HG03045 (cell line): ENCODE measurements around the gene ATAD3C.
"Not testable (repeated sequence)": the region's sequence is repeated elsewhere in the genome, so short reads cannot be mapped to it uniquely, and the experiment has no call there.

Experiments
- ATAC-seq: cut with Tn5 transposase; IDR thresholded peaks from one replicate; pipeline ENCODE4 v1.9.1; 2021; ENCODE audit warnings: mild to moderate bottlenecking, moderate library complexity; ENCODE audit not compliant: unreplicated experiment

Gene ATAD3C

DNA sequence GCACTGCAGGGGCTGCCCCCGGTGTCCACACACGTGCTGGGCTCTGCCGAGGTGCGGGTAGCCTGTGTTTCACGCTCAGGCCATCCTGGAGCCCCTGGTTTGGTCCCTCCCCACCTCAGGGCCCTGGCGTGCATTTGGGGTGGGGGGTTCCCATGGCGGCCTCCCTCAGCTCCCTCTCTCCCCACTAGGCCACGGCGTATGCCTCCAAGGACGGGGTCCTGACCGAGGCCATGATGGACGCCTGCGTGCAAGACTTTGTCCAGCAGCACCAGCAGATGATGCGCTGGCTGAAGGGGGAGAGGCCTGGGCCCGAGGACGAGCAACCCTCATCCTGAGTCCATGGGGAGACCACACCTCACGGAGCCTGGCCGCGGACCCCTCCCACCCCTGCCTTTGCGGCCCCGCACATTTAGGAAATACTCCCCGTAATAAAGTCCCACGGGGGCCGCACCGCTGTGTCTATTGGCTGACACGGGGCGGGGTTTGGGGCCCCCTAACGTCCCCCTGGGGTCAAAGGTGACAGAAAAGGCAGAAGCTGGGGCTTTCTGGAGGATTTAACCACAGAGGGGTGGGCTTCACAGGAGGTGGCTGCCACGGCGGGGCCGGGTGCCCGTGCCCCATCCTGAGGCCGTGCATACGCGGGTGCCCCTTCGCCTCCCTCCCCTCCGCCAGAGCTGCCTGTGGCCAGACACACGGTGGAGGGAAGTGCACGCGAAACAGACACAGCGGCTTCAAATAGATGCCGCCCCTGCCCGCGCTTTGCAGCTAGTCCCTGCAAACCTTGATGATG is 18.9 kb downstream of the ATAD3C start:
- not testable (repeated sequence) for ATAC-seq

DNA sequence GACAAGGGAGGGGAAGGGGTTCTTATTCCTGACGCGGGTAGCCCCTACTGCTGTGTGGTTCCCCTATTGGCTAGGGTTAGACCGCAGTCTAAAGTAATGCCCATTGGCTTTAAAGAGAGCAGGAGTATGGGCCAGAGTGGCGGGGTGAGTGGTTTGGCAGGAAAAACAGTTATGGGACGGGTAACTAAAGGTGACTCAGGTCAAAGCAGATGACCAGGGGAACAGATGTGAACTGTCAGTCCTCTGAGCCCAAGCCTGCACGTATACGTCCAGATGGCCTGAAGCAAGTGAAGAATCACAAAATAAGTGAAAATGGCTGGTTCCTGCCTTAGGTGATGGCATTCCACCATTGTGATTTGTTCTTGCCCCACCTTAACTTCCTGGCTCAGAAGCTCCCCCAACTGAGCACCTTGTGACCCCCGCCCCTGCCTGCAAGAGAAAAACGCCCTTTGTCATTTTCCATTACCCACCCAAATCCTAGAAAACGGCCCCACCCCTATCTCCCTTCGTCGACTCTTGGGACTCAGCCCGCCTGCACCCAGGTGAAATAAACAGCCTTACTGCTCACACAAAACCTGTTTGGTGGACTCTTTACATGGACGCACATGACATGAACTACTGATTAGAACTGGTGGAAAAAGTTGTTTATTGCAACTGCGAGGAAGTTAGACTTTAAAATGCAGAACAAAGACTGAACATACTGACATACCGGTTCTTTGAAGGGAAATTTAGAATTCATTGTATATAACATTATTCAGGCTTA is 21.3 kb downstream of the ATAD3C start:
- no peak for ATAC-seq

DNA sequence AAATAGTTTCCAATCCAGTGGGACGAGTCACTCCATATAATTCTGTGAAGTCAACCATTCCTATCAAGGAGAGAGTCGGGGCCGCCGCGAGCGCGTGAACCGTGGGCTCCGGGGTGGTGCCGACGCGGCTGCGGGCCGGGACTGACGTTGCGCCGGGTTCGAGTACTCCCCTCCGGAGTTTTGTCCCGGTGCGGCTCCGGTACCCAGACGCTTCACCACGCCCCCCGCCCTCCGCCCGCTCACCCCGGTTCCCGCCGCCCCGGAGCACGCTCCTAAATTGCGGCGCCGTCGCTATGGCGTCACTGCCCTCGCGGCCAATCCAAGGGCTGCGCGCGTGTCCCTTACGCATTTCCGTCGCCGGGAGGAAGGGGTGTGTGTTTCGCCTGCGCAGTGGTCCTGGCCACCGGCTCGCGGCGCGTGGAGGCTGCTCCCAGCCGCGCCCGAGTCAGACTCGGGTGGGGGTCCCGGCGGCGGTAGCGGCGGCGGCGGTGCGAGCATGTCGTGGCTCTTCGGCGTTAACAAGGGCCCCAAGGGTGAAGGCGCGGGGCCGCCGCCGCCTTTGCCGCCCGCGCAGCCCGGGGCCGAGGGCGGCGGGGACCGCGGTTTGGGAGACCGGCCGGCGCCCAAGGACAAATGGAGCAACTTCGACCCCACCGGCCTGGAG is 22.0 kb downstream of the ATAD3C start, which contains the start of gene ATAD3B:
Gene ATAD3B (plus strand): TSS at position 377 of the 664 bp plus-strand sequence. CDS start 120 bp downstream, at position 497.
- ATAC-seq: peak; percentile 86

DNA sequence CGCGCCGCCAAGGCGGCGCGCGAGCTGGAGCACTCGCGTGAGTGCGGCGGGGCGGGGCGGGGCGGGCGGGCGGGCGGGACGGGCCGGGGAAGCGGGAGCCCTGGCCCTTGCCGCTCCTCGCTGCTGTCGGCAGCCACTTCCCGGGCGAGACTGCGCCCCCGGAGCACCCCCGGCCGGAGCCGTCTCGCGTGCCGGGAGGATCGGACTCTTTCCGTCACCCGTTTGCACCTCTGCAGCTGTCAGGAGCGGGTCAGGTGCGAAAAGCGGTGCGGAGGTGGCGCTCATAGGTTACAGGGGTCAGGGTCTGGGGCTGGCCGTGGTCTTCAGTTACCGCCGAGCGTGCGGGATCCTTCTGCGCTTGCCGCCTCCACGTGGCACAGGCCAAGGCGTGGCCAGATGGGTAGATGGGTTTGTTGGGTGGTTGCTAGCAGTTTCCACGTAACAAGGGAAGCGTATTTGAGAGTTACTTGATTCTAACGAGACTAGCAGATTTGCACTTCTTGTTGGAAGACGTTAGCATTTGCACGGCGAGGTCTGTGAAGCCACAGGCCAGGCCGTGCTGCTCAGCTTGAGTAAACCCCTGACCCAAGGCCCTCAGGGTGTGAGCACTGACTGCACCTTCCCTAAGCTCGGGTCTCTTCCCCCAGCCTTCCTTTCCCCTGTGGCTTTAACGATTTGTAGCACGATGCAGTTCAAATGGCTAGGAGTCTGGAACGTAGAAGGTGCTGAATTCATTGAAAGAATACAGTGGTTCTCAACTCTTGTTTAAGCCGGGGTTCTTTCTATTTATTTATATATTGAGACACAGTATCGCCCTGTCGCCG is 22.8 kb downstream of the ATAD3C start:
- not testable (repeated sequence) for ATAC-seq

DNA sequence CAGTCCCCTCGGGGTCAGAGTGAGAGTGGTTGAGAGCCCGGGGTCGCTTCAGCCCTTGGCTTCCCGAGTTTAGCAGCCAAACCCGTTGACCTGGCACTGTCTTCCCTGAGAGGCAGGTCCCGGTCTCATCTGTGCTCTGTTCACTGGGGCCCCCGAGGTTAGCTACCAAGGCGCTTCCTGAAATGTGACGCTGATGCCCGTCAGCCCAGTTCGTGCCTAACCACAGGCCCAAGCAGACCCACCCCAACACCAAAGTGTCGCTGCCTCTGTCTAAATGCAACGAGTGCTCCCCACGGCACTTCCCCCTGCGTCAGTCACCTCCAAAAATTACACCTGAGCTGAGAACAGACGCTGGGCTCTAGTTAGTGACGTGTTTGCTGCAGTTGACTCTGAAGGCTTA is 26.5 kb downstream of the ATAD3C start:
- ATAC-seq: not testable (repeated sequence)

DNA sequence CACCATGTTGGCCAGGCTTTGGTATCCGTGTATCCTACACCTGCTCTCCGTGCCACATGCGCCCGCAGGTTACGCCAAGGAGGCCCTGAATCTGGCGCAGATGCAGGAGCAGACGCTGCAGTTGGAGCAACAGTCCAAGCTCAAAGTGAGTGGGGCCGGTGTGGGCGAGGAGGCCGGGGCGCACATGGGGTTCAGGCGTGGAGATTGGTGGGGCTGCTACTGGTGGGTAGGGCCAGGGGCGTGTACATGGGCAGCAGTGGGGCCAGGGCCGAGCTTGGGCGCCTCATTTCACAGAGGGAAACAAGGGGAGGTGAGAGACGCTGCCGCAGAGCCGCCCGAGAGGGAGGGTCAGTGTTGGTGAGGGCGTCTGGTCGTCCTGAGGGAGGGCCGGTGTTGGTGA is 27.7 kb downstream of the ATAD3C start:
- no peak for ATAC-seq

DNA sequence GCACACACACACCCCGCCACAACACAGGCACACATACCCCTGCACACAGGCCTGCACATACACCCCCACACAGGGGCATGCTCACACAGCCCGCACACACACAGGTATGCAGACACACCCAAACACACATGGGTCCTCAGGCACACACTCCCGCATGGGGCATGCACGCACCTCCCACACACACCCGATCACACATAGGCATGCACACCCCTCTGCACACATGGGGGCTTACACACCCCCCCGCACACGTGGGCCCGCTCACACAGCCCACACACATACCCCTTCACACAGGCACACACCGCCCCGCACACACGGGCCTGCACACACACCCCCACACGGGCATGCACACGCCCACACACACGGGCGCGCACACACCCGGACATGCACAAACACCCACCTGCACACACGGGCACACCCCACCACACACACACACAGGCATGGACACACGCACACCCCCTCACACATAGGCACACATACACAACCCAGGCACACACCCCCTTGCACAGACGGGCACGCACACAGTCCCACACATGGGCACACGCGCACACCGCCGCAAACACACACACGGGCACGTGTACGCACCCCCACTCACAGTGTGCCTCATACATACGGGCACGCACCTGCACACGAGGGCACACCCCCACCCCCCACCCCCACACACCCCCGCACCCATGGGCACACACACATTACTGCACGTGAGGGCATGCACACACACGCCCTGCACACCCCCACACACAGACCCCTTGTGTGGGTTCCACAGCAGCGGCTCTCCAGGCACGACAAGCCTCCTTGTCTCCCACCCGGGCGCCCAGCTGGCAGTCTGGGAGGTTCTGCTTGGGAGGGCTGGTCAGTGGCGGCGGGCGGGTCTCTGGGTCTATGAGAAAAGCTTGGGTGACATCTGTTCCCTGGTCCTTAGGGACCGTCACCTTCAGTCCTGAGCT is 30.3 kb downstream of the ATAD3C start:
- ATAC-seq: no peak

DNA sequence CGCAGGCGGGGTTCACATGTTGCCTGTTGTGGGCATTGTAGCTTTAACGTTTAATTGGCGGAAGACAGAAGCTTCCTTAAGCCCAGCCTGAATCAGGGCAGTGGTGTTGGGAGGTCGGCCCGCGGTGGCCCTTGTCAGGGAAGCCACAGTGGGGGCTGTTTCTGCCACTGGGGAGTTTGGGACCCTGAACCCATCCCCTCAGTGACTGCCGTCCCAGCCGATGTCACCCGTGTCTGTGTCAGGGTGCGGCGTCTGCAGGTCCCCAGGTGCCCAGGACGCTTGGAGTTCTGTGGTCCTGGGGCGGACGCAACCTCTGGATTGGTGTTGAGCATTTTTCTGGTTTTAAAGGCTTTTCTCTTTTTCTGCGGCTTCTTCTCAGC is 31.0 kb downstream of the ATAD3C start:
- not testable (repeated sequence) for ATAC-seq

DNA sequence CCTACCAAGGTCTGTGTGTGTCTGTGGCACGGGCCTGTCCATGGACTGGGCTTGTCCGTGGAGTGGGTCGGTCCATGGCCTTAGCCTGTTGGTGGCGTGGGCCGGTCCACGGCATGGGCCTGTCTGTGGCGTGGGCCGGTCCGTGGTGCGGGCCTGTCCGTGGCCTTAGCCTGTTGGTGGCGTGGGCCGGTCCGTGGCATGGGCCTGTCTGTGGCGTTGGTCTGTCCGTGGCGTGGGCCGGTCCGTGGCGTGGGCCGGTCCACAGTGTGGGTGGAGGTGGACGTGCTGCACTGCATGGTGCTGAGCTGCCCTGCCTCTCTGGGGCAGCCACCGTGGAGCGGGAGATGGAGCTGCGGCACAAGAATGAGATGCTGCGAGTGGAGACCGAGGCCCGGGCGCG is 32.3 kb downstream of the ATAD3C start:
- not testable (repeated sequence) for ATAC-seq

DNA sequence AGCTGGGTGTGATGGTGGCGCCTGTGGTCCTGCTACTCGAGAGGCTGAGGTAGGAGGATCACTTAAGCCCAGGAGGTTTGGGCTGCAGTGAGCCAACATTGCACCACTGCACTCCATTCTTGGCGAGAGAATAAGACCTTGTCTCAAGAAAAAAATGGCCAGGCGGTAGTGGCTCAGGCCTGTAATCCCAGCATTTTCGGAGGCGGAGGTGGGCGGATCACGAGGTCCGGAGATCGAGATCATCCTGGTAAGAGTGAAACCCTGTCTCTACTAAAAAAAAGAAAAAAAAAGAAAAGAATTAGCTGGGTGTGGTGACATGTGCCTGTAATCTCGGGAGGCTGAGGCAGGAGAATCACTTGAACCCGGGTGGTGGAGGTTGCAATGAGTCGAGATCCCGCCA is 33.4 kb downstream of the ATAD3C start:
- no peak for ATAC-seq

DNA sequence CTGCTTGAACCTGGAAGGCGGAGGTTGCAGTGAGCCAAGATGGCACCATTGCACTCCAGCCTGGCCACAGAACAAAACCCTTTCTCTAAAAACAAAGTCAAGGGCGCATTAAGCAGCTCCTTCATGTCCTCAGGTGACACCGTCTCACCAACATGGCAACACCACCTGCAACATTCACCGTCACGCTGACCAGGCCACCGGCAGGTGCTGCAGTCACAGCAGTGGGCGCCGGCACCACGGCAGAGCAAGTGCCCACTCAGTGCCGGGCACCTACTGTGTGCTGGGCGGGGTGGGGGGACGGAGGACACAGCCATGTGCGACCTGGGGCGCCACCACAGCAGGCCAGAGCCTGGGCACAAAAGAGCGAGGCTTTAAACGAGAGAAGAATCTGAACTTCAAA is 34.2 kb downstream of the ATAD3C start:
- no peak for ATAC-seq

DNA sequence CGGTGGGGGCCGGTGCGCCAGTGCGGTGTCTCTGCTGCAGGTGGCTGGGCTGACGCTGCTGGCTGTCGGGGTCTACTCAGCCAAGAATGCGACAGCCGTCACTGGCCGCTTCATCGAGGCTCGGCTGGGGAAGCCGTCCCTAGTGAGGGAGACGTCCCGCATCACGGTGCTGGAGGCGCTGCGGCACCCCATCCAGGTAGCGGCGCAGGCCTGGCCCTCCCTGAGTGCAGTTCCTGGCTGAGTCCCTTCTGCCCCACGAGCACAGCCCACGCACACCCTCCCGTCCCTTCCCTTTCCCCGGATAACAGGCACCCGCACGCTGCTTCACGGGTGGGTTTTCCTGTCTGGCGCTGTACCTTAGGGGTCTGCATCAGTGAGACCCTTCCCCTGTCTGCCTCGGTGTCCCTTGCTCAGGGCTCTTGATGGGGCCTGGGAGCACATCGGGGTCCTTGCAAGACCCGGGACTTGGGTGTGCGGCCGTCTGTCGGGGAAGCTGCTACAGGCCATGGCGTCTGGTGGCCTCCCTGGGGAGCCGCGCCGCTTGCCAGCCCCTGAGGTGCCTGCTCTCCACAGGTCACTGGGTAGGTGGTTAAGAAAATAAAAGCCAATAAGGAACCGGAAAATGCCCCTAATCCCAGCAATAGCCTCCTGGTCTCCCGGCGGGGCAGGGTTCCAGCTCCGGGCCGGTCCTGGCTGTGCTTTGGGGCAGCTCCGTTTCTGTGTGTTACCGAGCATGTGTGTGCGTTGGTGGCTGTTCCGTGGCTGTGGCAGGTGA is 35.7 kb downstream of the ATAD3C start:
- not testable (repeated sequence) for ATAC-seq

DNA sequence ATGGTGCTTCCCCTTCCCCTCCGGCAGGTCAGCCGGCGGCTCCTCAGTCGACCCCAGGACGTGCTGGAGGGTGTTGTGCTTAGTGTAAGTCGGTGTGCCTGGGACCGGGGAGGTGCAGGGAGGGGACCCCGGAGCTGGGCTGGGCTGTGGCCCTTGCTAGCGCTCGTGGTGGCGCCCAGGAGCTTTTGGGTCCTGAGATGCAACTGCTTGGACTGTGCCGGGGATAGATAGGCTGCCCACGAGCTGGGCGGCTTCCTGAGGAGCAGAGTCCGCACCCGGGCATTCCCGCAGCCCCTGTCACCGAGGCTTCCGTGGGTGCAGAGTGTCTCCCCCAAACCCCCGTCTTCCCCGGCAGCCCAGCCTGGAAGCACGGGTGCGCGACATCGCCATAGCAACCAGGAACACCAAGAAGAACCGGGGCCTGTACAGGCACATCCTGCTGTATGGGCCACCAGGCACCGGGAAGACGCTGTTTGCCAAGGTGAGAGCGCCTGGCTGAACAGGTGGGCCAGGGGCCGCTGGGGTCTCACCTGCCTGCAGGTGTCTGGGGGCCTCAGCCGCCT is 36.3 kb downstream of the ATAD3C start:
- ATAC-seq: not testable (repeated sequence)

DNA sequence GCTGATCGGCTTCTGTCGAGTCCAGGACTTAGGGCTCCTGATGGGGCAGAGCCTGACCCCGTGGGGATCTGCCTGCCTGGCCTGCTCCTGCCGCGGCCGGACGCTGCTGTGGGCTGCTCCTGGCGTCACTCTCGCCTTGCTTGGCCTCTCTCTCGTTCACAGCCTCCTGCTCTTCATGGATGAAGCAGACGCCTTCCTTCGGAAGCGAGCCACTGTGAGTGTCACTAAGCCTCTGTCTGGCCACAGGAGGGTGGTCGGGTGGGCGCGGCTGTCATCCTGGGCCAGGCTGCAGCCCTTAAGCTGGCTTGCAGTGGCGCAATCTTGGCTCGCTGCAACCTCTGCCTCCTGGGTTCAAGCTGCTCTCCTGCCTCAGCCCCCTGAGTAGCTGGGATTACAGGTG is 38.2 kb downstream of the ATAD3C start:
- ATAC-seq: no peak

DNA sequence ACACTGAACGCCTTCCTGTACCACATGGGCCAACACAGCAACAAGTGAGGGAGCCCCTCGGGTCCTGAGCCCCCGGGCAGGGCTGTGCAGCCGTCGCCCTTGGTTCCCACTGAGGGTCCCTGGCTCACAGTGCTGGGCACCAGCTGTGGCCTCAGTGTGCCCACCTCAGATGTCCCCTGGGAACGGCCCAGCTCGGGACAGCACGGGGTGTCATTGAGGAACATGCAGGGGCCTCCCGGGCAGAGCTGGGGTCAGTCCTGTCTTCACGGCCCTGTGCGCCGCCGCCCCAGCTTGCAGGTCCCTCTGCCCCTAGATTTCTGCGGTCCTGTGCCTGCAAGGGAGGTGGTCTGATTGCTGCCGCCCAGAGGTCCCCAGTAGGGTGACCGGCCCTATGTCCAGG is 39.7 kb downstream of the ATAD3C start:
- no peak for ATAC-seq

DNA sequence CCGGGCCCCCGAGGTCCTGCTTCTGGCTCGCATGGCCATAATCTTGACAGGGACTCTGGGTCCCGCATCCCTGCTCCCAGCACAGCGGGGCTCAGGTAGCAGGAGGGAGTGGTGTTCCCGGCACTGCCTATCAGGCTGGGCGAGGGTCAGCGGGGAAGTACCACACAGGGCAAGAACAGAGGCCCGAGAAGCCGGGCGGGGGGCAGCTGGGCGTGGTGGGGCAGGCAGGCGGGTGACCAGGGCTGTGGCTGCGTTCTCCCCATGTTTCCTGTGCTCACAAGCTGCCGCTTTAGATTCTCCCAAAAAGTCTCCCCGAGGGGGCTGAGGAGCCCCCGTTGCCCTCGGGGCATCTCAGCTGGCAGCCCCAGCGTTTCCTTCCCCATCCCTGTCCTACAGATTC is 40.4 kb downstream of the ATAD3C start:
- ATAC-seq: no peak

DNA sequence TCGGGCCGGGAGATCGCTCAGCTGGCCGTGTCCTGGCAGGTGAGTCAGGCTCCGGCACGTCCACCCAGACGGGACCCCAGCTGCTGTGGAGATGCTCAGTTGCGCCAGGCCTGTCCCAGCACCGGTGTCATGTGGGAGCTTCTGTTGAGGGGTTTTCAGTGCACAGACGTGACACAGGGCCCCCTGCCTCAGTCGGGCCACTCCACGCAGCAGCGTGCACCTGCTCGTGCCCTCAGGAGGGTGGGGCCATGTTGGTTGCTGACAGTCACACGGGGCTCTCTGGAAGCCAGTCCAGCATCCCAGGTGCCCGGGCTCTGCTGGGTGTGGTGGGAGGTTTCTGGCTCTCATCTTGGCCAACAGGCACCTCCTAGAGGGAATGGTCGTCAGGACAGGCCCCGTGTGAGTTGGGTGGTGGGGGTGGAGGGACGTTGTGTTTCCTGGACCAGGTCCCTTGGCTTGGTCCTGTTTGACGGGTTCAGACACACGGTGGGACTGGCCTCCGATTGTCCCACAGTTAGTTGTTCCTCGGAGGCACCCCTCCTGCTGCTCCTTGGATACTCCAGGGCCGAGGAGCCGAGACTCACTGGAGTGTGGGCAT is 41.2 kb downstream of the ATAD3C start:
- no peak for ATAC-seq

DNA sequence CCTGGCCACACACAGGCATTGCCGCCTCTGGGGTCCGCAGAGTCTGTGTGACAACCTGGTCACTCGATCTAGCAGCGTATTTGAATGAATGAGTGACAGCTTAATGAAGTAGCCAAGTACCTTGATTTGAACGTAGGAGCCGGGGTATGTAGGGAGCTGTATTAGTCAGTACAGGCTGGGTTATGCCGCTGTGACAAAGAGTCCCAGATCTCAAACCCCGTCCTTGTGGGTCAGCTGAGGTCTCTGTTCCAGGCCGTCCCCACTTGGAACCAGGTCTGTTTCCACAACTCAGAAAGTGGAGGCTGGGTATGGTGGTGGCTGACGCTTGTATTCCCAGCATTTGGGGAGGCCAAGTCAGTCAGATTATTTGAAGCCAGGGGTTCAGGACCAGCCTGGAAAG is 42.1 kb downstream of the ATAD3C start:
- ATAC-seq: no peak
